Transverse colon (tissue), 3 donors: Measurements from ENCODE around the gene KRTAP19-6.

Experiments
- CTCF ChIP-seq, 5 experiments: fragments of 200-600 bp in 3 of 5; fragments of 450-650 bp in 2 of 5; sonication (generic) in 3 of 5; IDR thresholded peaks; 1 replicate in 2 of 5; 2 replicates in 3 of 5; pipeline ENCODE4 v1.5.1; 2016 to 2017; ENCODE audit warnings: antibody characterized with exemption in 5 of 5, inconsistent platforms in 3 of 5, mild to moderate bottlenecking in 2 of 5, moderate library complexity in 1 of 5
- EP300 ChIP-seq: sonication (generic); formaldehyde crosslinking; IDR thresholded peaks from one replicate; pipeline ENCODE4 v1.6.1; 2017; ENCODE audit warnings: antibody characterized with exemption, low read depth
- POLR2A ChIP-seq: fragments of 450-650 bp; IDR thresholded peaks from one replicate; pipeline ENCODE4 v1.6.1; 2016; ENCODE audit warnings: antibody characterized with exemption, mild to moderate bottlenecking, moderate library complexity

GRCh38 chr21:30563072-30563471, 21.4 kb upstream of the KRTAP19-6 start:
- TF ChIP-seq CTCF (IDR thresholded peaks at IDR 0.05) (no peak), EP300 (no peak), POLR2A (no peak)
